ENCODE measurements around the gene S100A16. TPM values are rescaled to one million over a fixed set of nuclear protein-coding genes. Genes with fewer than 3 reads are reported as not detected.
"Not testable (repeated sequence)": the region's sequence is repeated elsewhere in the genome, so short reads cannot be mapped to it uniquely, and the experiment has no call there.

The S100A16 gene
- total RNA-seq, 1 donor from 2014 or later = 738 TPM

- peak; percentile 53 for DNase-seq (ENCODE audit: low read depth, low spot score)
Observed at GRCh38 chr1:153565529-153566374, 47.2 kb downstream of the S100A16 start, which contains the start of gene S100A2. S100A2 (minus strand) TSS chr1:153565844; CDS start chr1:153563877, 1,967 bp downstream.

GRCh38 chr1:153563991-153564390 is 48.9 kb downstream of the S100A16 start:
- DNase-seq (ENCODE audit: low read depth, low spot score) = no peak

- no peak for DNase-seq (ENCODE audit: low read depth, low spot score)
Observed at GRCh38 chr1:153563483-153563901, 49.4 kb downstream of the S100A16 start.

DNA sequence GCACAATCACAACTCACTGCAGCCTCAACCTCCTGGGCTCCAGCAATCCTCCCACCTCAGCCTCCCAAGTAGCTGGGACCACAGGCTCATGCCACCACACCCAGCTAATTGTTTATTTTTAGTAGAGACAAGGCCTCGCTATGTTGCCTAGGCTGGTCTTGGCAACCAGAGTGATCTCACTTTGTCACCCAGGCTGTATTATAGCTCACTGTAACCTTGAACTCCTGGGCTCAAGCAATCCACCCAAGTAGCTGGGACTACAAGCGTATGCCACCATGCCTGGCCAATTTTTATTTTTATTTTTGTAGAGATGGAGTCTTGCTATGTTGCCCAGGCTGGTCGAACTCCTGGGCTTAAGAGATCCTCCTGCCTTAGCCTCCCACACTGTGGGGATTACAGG is 50.9 kb downstream of the S100A16 start:
- not testable (repeated sequence) for DNase-seq (ENCODE audit: low read depth, low spot score)

- DNase-seq (ENCODE audit: low read depth, low spot score) = no peak
Observed at GRCh38 chr1:153561466-153561985, 51.4 kb downstream of the S100A16 start.

- DNase-seq (ENCODE audit: low read depth, low spot score) = no peak
Observed at GRCh38 chr1:153560771-153561465, 52.0 kb downstream of the S100A16 start.

DNA sequence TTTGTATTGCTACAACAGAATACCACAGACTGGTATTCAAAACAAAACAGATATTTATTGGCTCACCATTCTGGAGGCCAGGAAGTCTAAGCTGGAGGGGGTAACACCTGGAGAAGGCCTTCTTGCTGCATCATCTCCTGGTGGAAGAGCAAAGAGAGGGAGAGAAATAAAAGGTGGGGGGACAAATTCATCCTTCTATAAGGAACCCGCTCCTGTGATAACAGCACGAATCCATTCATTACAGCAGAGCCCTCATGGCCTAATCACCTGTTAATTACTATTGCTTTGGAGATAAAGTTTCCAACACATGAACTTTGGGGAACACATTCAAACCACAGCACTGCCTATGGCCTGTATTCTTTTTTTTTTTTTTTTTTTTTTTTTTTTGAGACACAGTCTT is 52.7 kb downstream of the S100A16 start:
- DNase-seq (ENCODE audit: low read depth, low spot score) = no peak

GRCh38 chr1:153557877-153558276 is 55.1 kb downstream of the S100A16 start:
- DNase-seq (ENCODE audit: low read depth, low spot score) = no peak

Other genes with a start within 250 kb of the S100A16 start
- gene S100A12, start 237.5 kb downstream of the S100A16 start, total RNA-seq = not detected in 2 replicates
- gene S100A8, start 222.1 kb downstream of the S100A16 start, total RNA-seq = not detected in 2 replicates
- gene S100A7A, start 196.6 kb downstream of the S100A16 start, total RNA-seq = not detected in 2 replicates
- gene S100A7, start 152.5 kb downstream of the S100A16 start, total RNA-seq = not detected in 2 replicates
- 527 and 1,896 TPM in 2 replicates for gene S100A6, start 77.1 kb downstream of the S100A16 start, total RNA-seq
- not detected in 2 replicates for gene S100A5, start 72.2 kb downstream of the S100A16 start, total RNA-seq
- gene S100A4, start 67.3 kb downstream of the S100A16 start, total RNA-seq = 0.60 and 0.66 TPM in 2 replicates
- gene S100A3, start 63.9 kb downstream of the S100A16 start, total RNA-seq = 0.66 and 0.85 TPM in 2 replicates
- 1.6 and 2.2 TPM in 2 replicates for gene S100A2, start 47.3 kb downstream of the S100A16 start, total RNA-seq
- gene S100A14, start 3.2 kb upstream of the S100A16 start, total RNA-seq = 0.14 and 0.20 TPM in 2 replicates
- gene S100A13, start 14.4 kb upstream of the S100A16 start, total RNA-seq = 62.6 and 153 TPM in 2 replicates
- gene S100A1, start 15.3 kb upstream of the S100A16 start, total RNA-seq = not detected in 2 replicates
- gene CHTOP, start 20.9 kb upstream of the S100A16 start, total RNA-seq = 27.6 and 42.4 TPM in 2 replicates
- gene SNAPIN, start 45.6 kb upstream of the S100A16 start, total RNA-seq = 60.6 and 61.7 TPM in 2 replicates
- 295 and 331 TPM in 2 replicates for gene ILF2, start 57.9 kb upstream of the S100A16 start, total RNA-seq
- gene NPR1, start 65.6 kb upstream of the S100A16 start, total RNA-seq = 18.5 and 33.1 TPM in 2 replicates
- gene INTS3, start 114.9 kb upstream of the S100A16 start, total RNA-seq = 20.7 and 37.0 TPM in 2 replicates
- gene SLC27A3, start 162.3 kb upstream of the S100A16 start, total RNA-seq = 24.5 and 26.0 TPM in 2 replicates